H9 (cell line): ENCODE data around the gene SLC6A18. TPM values are rescaled to one million over a fixed set of nuclear protein-coding genes. Genes with fewer than 3 reads are reported as not detected.

Experiments
- DNase-seq: peaks from one replicate; pipeline ENCODE4 v3.0.0-alpha.2; 2017
- H2AFZ ChIP-seq: one replicate; pipeline ENCODE4 v1.6.1; 2013; ENCODE audit warnings: mild to moderate bottlenecking, low read length, control low read depth, moderate library complexity
- H2AK5ac ChIP-seq: 2 replicates; pipeline ENCODE4 v1.6.1; 2013; ENCODE audit warnings: low read length, control low read depth, mixed read lengths; ENCODE audit not compliant: insufficient read length
- H2BK120ac ChIP-seq: one replicate; pipeline ENCODE4 v1.6.1; 2013; ENCODE audit warnings: low read depth, mild to moderate bottlenecking, low read length, control low read depth, inconsistent platforms; ENCODE audit not compliant: poor library complexity, severe bottlenecking
- H2BK12ac ChIP-seq: 2 replicates; pipeline ENCODE4 v1.6.1; 2013; ENCODE audit warnings: low read length, control low read depth, mixed read lengths, low read depth; ENCODE audit not compliant: insufficient read length
- H2BK15ac ChIP-seq: 2 replicates; pipeline ENCODE4 v1.6.1; 2013; ENCODE audit warnings: low read depth, low read length, control low read depth
- H2BK20ac ChIP-seq: one replicate; pipeline ENCODE4 v1.6.1; 2013; ENCODE audit warnings: low read depth, mild to moderate bottlenecking, low read length, control low read depth, inconsistent platforms; ENCODE audit not compliant: poor library complexity, severe bottlenecking
- H2BK5ac ChIP-seq: 2 replicates; pipeline ENCODE4 v1.6.1; 2013; ENCODE audit warnings: low read length, control low read depth, mixed read lengths; ENCODE audit not compliant: insufficient read length
- H3K14ac ChIP-seq: 2 replicates; pipeline ENCODE4 v1.6.1; 2013; ENCODE audit warnings: low read length, control low read depth; ENCODE audit not compliant: insufficient read depth
- H3K18ac ChIP-seq: 2 replicates; pipeline ENCODE4 v1.6.1; 2013; ENCODE audit warnings: low read depth, mild to moderate bottlenecking, mixed read lengths, low read length, control low read depth; ENCODE audit not compliant: insufficient read length
- H3K23ac ChIP-seq: 2 replicates; pipeline ENCODE4 v1.6.1; 2013; ENCODE audit warnings: low read length, control low read depth, mixed read lengths, low read depth; ENCODE audit not compliant: insufficient read length
- H3K23me2 ChIP-seq: 2 replicates; pipeline ENCODE4 v1.6.1; 2013; ENCODE audit warnings: low read depth, mild to moderate bottlenecking, mixed read lengths, low read length, control low read depth; ENCODE audit not compliant: insufficient read length, poor library complexity, severe bottlenecking
- H3K27ac ChIP-seq: 2 replicates; pipeline ENCODE4 v1.5.1; 2013; ENCODE audit warnings: low read length, control low read depth, mixed read lengths, low read depth; ENCODE audit not compliant: insufficient read length
- H3K27me3 ChIP-seq: 2 replicates; pipeline ENCODE4 v1.6.1; 2013; ENCODE audit warnings: low read length, control low read depth, inconsistent platforms; ENCODE audit not compliant: insufficient read depth
- H3K4ac ChIP-seq: 2 replicates; pipeline ENCODE4 v1.6.1; 2013; ENCODE audit warnings: low read depth, mild to moderate bottlenecking, control low read depth, inconsistent platforms, low read length, moderate library complexity
- H3K4me1 ChIP-seq: 2 replicates; pipeline ENCODE4 v1.6.1; 2013; ENCODE audit warnings: low read length, control low read depth, inconsistent platforms; ENCODE audit not compliant: insufficient read depth
- H3K4me2 ChIP-seq: 2 replicates; pipeline ENCODE4 v1.6.1; 2013; ENCODE audit warnings: low read length, control low read depth, mixed read lengths; ENCODE audit not compliant: insufficient read length, insufficient read depth
- H3K56ac ChIP-seq: 2 replicates; pipeline ENCODE4 v1.6.1; 2013; ENCODE audit warnings: low read depth, mild to moderate bottlenecking, mixed read lengths, low read length, control low read depth; ENCODE audit not compliant: insufficient read length
- H3K79me1 ChIP-seq: 2 replicates; pipeline ENCODE4 v1.6.1; 2013; ENCODE audit warnings: low read depth, mild to moderate bottlenecking, moderate library complexity, low read length, control low read depth, inconsistent platforms; ENCODE audit not compliant: insufficient read depth, poor library complexity, severe bottlenecking
- H3K79me2 ChIP-seq: 2 replicates; pipeline ENCODE4 v1.6.1; 2013; ENCODE audit warnings: low read length, control low read depth, inconsistent platforms; ENCODE audit not compliant: insufficient read depth
- H3K9ac ChIP-seq: 2 replicates; pipeline ENCODE4 v1.6.1; 2013; ENCODE audit warnings: low read length, control low read depth, mixed read lengths; ENCODE audit not compliant: insufficient read length; ENCODE audit errors: extremely low read depth
- H3K9me3 ChIP-seq: one replicate; pipeline ENCODE4 v1.6.1; 2013; ENCODE audit warnings: low read depth, low read length, inconsistent platforms; ENCODE audit not compliant: control insufficient read depth
- H3T11ph ChIP-seq: one replicate; pipeline ENCODE4 v1.6.1; 2013; ENCODE audit warnings: mild to moderate bottlenecking, low read length, control low read depth, inconsistent platforms
- H4K20me1 ChIP-seq: one replicate; pipeline ENCODE4 v1.6.1; 2013; ENCODE audit not compliant: control insufficient read depth, insufficient read length, insufficient read depth
- H4K5ac ChIP-seq: 2 replicates; pipeline ENCODE4 v1.6.1; 2013; ENCODE audit warnings: low read depth, mild to moderate bottlenecking, mixed read lengths, low read length, control low read depth; ENCODE audit not compliant: insufficient read length
- H4K8ac ChIP-seq: replicated peaks from 2 replicates; pipeline ENCODE4 v1.6.1; 2013; ENCODE audit warnings: low read length, control low read depth, mixed read lengths, low read depth; ENCODE audit not compliant: insufficient read length
- H4K91ac ChIP-seq: 2 replicates; pipeline ENCODE4 v1.6.1; 2013; ENCODE audit warnings: low read depth, mild to moderate bottlenecking, moderate library complexity, mixed read lengths, low read length, control low read depth; ENCODE audit not compliant: insufficient read length
- H3K27ac Mint-ChIP-seq, 3 experiments: 2 replicates in 2 of 3; 3 replicates in 1 of 3; pipeline ENCODE4 v1.8.0; 2020 to 2021; ENCODE audit warnings: mixed read lengths in 3 of 3, mild to moderate bottlenecking in 1 of 3, moderate library complexity in 1 of 3
- H3K27me3 Mint-ChIP-seq: 2 replicates; pipeline ENCODE4 v1.8.0; 2021; ENCODE audit warnings: low read depth, mild to moderate bottlenecking, moderate library complexity, mixed read lengths
- H3K36me3 Mint-ChIP-seq, 3 experiments: 2 replicates in 2 of 3; 3 replicates in 1 of 3; pipeline ENCODE4 v1.8.0; 2020 to 2021; ENCODE audit warnings: low read depth in 3 of 3, mixed read lengths in 3 of 3; ENCODE audit not compliant: insufficient read depth in 1 of 3
- H3K4me1 Mint-ChIP-seq, 2 experiments: 2 replicates each; pipeline ENCODE4 v1.8.0; 2020; ENCODE audit warnings: mixed read lengths in 2 of 2
- H3K4me3 Mint-ChIP-seq, 2 experiments: 2 replicates in 1 of 2; 3 replicates in 1 of 2; pipeline ENCODE4 v1.8.0; 2020 to 2021; ENCODE audit warnings: mild to moderate bottlenecking in 2 of 2, mixed read lengths in 2 of 2, moderate library complexity in 1 of 2
- H3K9me3 Mint-ChIP-seq, 2 experiments: 2 replicates in 1 of 2; 3 replicates in 1 of 2; pipeline ENCODE4 v1.8.0; 2020; ENCODE audit warnings: mild to moderate bottlenecking in 2 of 2, mixed read lengths in 2 of 2, moderate library complexity in 1 of 2
- WGBS: extraction: QIAGEN DNeasy Blood & Tissue Kit; methylation state at CpG from one replicate; pipeline ENCODE4 v1.1.7; 2013; ENCODE audit warnings: missing lambda C conversion rate, low lambda C conversion rate, mixed read lengths; ENCODE audit not compliant: insufficient read length; ENCODE audit errors: extremely low coverage; 5-methylcytosine and 5-hydroxymethylcytosine counted together
- total RNA-seq: library from RNA; stranded (reverse); gene quantifications from 2 replicates; pipeline ENCODE4 v1.2.1, GENCODE V29; 2021
- TF ChIP-seq, protein P1 (sequence below): fragments of 200-600 bp; sonication (generic); conservative IDR thresholded peaks from 3 replicates; pipeline ENCODE4 v1.8.0; 2021; ENCODE audit warnings: antibody characterized with exemption, mild to moderate bottlenecking

Gene SLC6A18
- total RNA-seq, 1 experiment from 2014 or later, result not detected

GRCh38 chr5:1242733-1243486, 17.7 kb downstream of the SLC6A18 start:
- no peaks in the 10 kb centered on the region for H3K79me2 ChIP-seq
- no peak overlapping the region for H2BK120ac ChIP-seq
- no peaks in the 10 kb centered on the region for H3K9me3 Mint-ChIP-seq
- no peak overlapping the region for H3K4ac ChIP-seq
- no peak overlapping the region for H3K27ac Mint-ChIP-seq
- no peak for DNase-seq
- H3K9me3 ChIP-seq, result no peaks in the 10 kb centered on the region
- H2BK20ac ChIP-seq, result no peak overlapping the region
- H2BK5ac ChIP-seq, result no peak overlapping the region
- H3K4me1 Mint-ChIP-seq, result peaks cover 4 to 16% of the 10 kb centered on the region in 2 experiments
- no peak overlapping the region for H2BK12ac ChIP-seq
- H3K23ac ChIP-seq, result no peak overlapping the region
- H3K14ac ChIP-seq, result no peak overlapping the region
- no peak overlapping the region for H4K5ac ChIP-seq
- no peak overlapping the region for H4K91ac ChIP-seq
- no peak overlapping the region for H3K9ac ChIP-seq
- no peaks in the 10 kb centered on the region for H3K23me2 ChIP-seq
- no peak overlapping the region for H3K56ac ChIP-seq
- H2AFZ ChIP-seq, result no peak overlapping the region
- H3K4me2 ChIP-seq, result no peak overlapping the region
- H3K27me3 ChIP-seq, result no peaks in the 10 kb centered on the region
- H3K18ac ChIP-seq, result no peak overlapping the region
- H2AK5ac ChIP-seq, result no peak overlapping the region
- no peaks in the 10 kb centered on the region for H3K4me1 ChIP-seq
- H3K27me3 Mint-ChIP-seq, result peaks cover 5% of the 10 kb centered on the region
- H3K4me3 Mint-ChIP-seq, result no peak overlapping the region
- H2BK15ac ChIP-seq, result no peak overlapping the region
- no peak overlapping the region for H4K8ac ChIP-seq
- H3K36me3 Mint-ChIP-seq, result no peaks in the 10 kb centered on the region
- H3T11ph ChIP-seq, result no peak overlapping the region
- no peak overlapping the region for H3K27ac ChIP-seq
- WGBS, result no CpG with 5 or more reads among the region's 14 CpGs
- H4K20me1 ChIP-seq, result no peaks in the 10 kb centered on the region
- TF ChIP-seq, protein P1, sequence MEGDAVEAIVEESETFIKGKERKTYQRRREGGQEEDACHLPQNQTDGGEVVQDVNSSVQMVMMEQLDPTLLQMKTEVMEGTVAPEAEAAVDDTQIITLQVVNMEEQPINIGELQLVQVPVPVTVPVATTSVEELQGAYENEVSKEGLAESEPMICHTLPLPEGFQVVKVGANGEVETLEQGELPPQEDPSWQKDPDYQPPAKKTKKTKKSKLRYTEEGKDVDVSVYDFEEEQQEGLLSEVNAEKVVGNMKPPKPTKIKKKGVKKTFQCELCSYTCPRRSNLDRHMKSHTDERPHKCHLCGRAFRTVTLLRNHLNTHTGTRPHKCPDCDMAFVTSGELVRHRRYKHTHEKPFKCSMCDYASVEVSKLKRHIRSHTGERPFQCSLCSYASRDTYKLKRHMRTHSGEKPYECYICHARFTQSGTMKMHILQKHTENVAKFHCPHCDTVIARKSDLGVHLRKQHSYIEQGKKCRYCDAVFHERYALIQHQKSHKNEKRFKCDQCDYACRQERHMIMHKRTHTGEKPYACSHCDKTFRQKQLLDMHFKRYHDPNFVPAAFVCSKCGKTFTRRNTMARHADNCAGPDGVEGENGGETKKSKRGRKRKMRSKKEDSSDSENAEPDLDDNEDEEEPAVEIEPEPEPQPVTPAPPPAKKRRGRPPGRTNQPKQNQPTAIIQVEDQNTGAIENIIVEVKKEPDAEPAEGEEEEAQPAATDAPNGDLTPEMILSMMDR, result no peak
- no peaks in the 10 kb centered on the region for H3K79me1 ChIP-seq
